GM21529 (cell line): ENCODE data around the gene DEAF1.
"Not testable (repeated sequence)": the region's sequence is repeated elsewhere in the genome, so short reads cannot be mapped to it uniquely, and the experiment has no call there.

Source experiments
- ATAC-seq: cut with Tn5 transposase; IDR thresholded peaks from one replicate; pipeline ENCODE4 v1.9.1; 2021; ENCODE audit not compliant: unreplicated experiment

DEAF1 gene

GRCh38 chr11:701741-702461, 6.9 kb upstream of the DEAF1 start:
- no peak for ATAC-seq

GRCh38 chr11:699753-700152, 4.7 kb upstream of the DEAF1 start:
- ATAC-seq: no peak

GRCh38 chr11:699116-699508, 4.1 kb upstream of the DEAF1 start:
- no peak for ATAC-seq

- ATAC-seq: no peak
Measured at GRCh38 chr11:698493-699115, 3.6 kb upstream of the DEAF1 start.

GRCh38 chr11:697811-698311, 2.8 kb upstream of the DEAF1 start:
- ATAC-seq: no peak

- no peak for ATAC-seq
Measured at GRCh38 chr11:696955-697491, 2.0 kb upstream of the DEAF1 start.

- ATAC-seq: peak; percentile 64
Measured at GRCh38 chr11:695538-696248, 671 bp upstream of the DEAF1 start, which contains the start of gene TMEM80. TSS of gene TMEM80 (plus strand) at chr11:695816. CDS start at chr11:695828, 12 bp downstream.

GRCh38 chr11:695288-695537, 191 bp upstream of the DEAF1 start:
- no peak for ATAC-seq

GRCh38 chr11:693887-694562, 997 bp downstream of the DEAF1 start:
- ATAC-seq: no peak

- ATAC-seq: no peak
Measured at GRCh38 chr11:693415-693831, 1.6 kb downstream of the DEAF1 start.

GRCh38 chr11:692824-693414, 2.1 kb downstream of the DEAF1 start:
- ATAC-seq: no peak

GRCh38 chr11:691710-692590, 3.1 kb downstream of the DEAF1 start:
- no peak for ATAC-seq

GRCh38 chr11:690738-691633, 4.0 kb downstream of the DEAF1 start:
- ATAC-seq: no peak

GRCh38 chr11:690244-690643, 4.8 kb downstream of the DEAF1 start:
- ATAC-seq: not testable (repeated sequence)

- ATAC-seq: no peak
Measured at GRCh38 chr11:689625-690024, 5.4 kb downstream of the DEAF1 start.

GRCh38 chr11:688681-689080, 6.3 kb downstream of the DEAF1 start:
- ATAC-seq: no peak

- ATAC-seq: no peak
Measured at GRCh38 chr11:687751-688150, 7.3 kb downstream of the DEAF1 start.

GRCh38 chr11:686451-687243, 8.4 kb downstream of the DEAF1 start:
- ATAC-seq: no peak
